GM12878 (cell line): ENCODE measurements around the gene KDELR1. TPM values are rescaled to one million over a fixed set of nuclear protein-coding genes. Genes with fewer than 3 reads are reported as not detected.

Source experiments
- CREM ChIP-seq: IDR thresholded peaks from 2 replicates; pipeline ENCODE4 v1.6.1; 2014; ENCODE audit warnings: antibody characterized with exemption, low read depth
- ESRRA ChIP-seq: IDR thresholded peaks from 2 replicates; pipeline ENCODE4 v1.6.1; 2012; ENCODE audit warnings: mild to moderate bottlenecking, low read length, improper control_type of control experiment
- ETV6 ChIP-seq, 2 experiments: fragments of 450-650 bp in 1 of 2; IDR thresholded peaks in 1 of 2; conservative IDR thresholded peaks in 1 of 2; 2 replicates each; pipeline ENCODE4 v1.6.1; 2014; ENCODE audit warnings: antibody characterized with exemption in 1 of 2, borderline replicate concordance in 1 of 2, low read depth in 1 of 2, mild to moderate bottlenecking in 1 of 2, moderate library complexity in 1 of 2
- FOXM1 ChIP-seq: IDR thresholded peaks from 2 replicates; pipeline ENCODE4 v1.6.1; 2012; ENCODE audit warnings: low read depth, mild to moderate bottlenecking, inconsistent platforms, low read length, moderate library complexity
- IKZF2 ChIP-seq, 2 experiments: fragments of 450-650 bp; IDR thresholded peaks; 2 replicates each; pipeline ENCODE4 v1.6.1; 2017; ENCODE audit warnings: mild to moderate bottlenecking in 2 of 2, moderate library complexity in 2 of 2
- KLF5 ChIP-seq: fragments of 450-650 bp; IDR thresholded peaks from 2 replicates; pipeline ENCODE4 v1.6.1; 2014; ENCODE audit warnings: mild to moderate bottlenecking; ENCODE audit not compliant: partially characterized antibody
- LARP7 ChIP-seq: fragments of 450-650 bp; IDR thresholded peaks from 2 replicates; pipeline ENCODE4 v1.6.1; 2017; ENCODE audit warnings: mild to moderate bottlenecking
- MLLT1 ChIP-seq: fragments of 450-650 bp; IDR thresholded peaks from 2 replicates; pipeline ENCODE4 v1.6.1; 2016; ENCODE audit warnings: mild to moderate bottlenecking
- MTA2 ChIP-seq: fragments of 450-650 bp; IDR thresholded peaks from 2 replicates; pipeline ENCODE4 v1.6.1; 2016; ENCODE audit warnings: low read depth, mild to moderate bottlenecking, moderate library complexity
- NBN ChIP-seq: fragments of 450-650 bp; IDR thresholded peaks from 2 replicates; pipeline ENCODE4 v1.6.1; 2016
- NR2C1 ChIP-seq: fragments of 450-650 bp; IDR thresholded peaks from 2 replicates; pipeline ENCODE4 v1.6.1; 2017; ENCODE audit warnings: antibody characterized with exemption, mild to moderate bottlenecking, moderate library complexity
- NR2C2 ChIP-seq: IDR thresholded peaks from 2 replicates; pipeline ENCODE4 v1.6.1; 2011; ENCODE audit warnings: borderline replicate concordance, low read depth; ENCODE audit not compliant: control insufficient read depth, insufficient read length
- NR2F1 ChIP-seq: fragments of 450-650 bp; conservative IDR thresholded peaks from 2 replicates; pipeline ENCODE4 v1.6.1; 2017; ENCODE audit warnings: mild to moderate bottlenecking
- PBX3 ChIP-seq: IDR thresholded peaks from 2 replicates; pipeline ENCODE4 v1.6.1; 2011; ENCODE audit warnings: mild to moderate bottlenecking, low read depth, low read length, moderate library complexity; ENCODE audit not compliant: insufficient replicate concordance
- PKNOX1 ChIP-seq: fragments of 450-650 bp; IDR thresholded peaks from 2 replicates; pipeline ENCODE4 v1.6.1; 2016; ENCODE audit warnings: mild to moderate bottlenecking
- POLR2AphosphoS2 ChIP-seq: IDR thresholded peaks from 2 replicates; pipeline ENCODE4 v1.6.1; 2011; ENCODE audit warnings: low read depth, mild to moderate bottlenecking, low read length, improper control_type of control experiment, moderate library complexity
- RFX5 ChIP-seq: IDR thresholded peaks from 2 replicates; pipeline ENCODE4 v1.6.1; 2011; ENCODE audit warnings: low read depth, low read length, improper control_type of control experiment
- SMAD1 ChIP-seq: fragments of 450-650 bp; IDR thresholded peaks from 2 replicates; pipeline ENCODE4 v1.6.1; 2018; ENCODE audit warnings: mild to moderate bottlenecking, low read depth; ENCODE audit not compliant: partially characterized antibody
- SMARCA5 ChIP-seq: fragments of 450-650 bp; IDR thresholded peaks from 2 replicates; pipeline ENCODE4 v1.6.1; 2017; ENCODE audit warnings: mild to moderate bottlenecking
- SREBF1 ChIP-seq: IDR thresholded peaks from 2 replicates; pipeline ENCODE4 v1.6.1; 2012; ENCODE audit warnings: mild to moderate bottlenecking, low read length
- STAT1 ChIP-seq: fragments of 450-650 bp; conservative IDR thresholded peaks from 2 replicates; pipeline ENCODE4 v1.6.1; 2014; ENCODE audit warnings: antibody characterized with exemption, mild to moderate bottlenecking
- STAT3 ChIP-seq: IDR thresholded peaks from 2 replicates; pipeline ENCODE4 v1.6.1; 2011; ENCODE audit warnings: low read depth, low read length, improper control_type of control experiment
- TCF3 ChIP-seq: IDR thresholded peaks from 2 replicates; pipeline ENCODE4 v1.6.1; 2012; ENCODE audit warnings: low read depth, mild to moderate bottlenecking, low read length, borderline replicate concordance; ENCODE audit not compliant: insufficient read depth
- YBX1 ChIP-seq: fragments of 450-650 bp; IDR thresholded peaks from 2 replicates; pipeline ENCODE4 v1.6.1; 2016; ENCODE audit warnings: antibody characterized with exemption
- ZNF384 ChIP-seq: IDR thresholded peaks from 2 replicates; pipeline ENCODE4 v1.6.1; 2012; ENCODE audit warnings: low read depth, mild to moderate bottlenecking, low read length, improper control_type of control experiment, borderline replicate concordance
- polyA plus RNA-seq, 11 experiments: library from polyadenylated mRNA; depleted of rRNA in 4 of 11; unstranded in 6 of 11; stranded (reverse) in 5 of 11; fragments of >200 nt; fragmentation: Nextera tagmentation in 4 of 11; fragmentation: Illumina TruSeq in 1 of 11; extraction: Ambion mirVana in 4 of 11; extraction: Trizol in 1 of 11; gene quantifications; 1 replicate in 1 of 11; 2 replicates in 10 of 11; pipeline versions ENCODE4 v1.2.1 to v1.2.3, GENCODE V29; 2011 to 2016; ENCODE audit warnings: inconsistent platforms in 2 of 11, missing spikeins in 2 of 11, low read depth in 1 of 11
- total RNA-seq, 4 experiments: library from RNA; depleted of rRNA in 3 of 4; stranded (reverse); fragments of >200 nt in 3 of 4; fragmentation: Illumina TruSeq in 1 of 4; extraction: Trizol in 1 of 4; gene quantifications; 2 replicates each; pipeline versions ENCODE4 v1.2.1 to v1.2.3, GENCODE V29; 2013 to 2021
- TF ChIP-seq, protein P1 (sequence below): fragments of 450-650 bp; conservative IDR thresholded peaks from 2 replicates; pipeline ENCODE4 v1.6.1; 2017; ENCODE audit warnings: mild to moderate bottlenecking, moderate library complexity
- TF ChIP-seq, protein P2 (sequence below): IDR thresholded peaks from 2 replicates; pipeline ENCODE4 v1.6.1; 2011; ENCODE audit warnings: low read depth, low read length, improper control_type of control experiment, borderline replicate concordance

KDELR1 gene
- total and polyA plus RNA-seq, 10 of the 15 experiments (the other 5 are each of a cell fraction or from before 2014, with no cell fraction given): 2.3 to 71.0 (median 45.2) TPM

- TF ChIP-seq, protein P1, sequence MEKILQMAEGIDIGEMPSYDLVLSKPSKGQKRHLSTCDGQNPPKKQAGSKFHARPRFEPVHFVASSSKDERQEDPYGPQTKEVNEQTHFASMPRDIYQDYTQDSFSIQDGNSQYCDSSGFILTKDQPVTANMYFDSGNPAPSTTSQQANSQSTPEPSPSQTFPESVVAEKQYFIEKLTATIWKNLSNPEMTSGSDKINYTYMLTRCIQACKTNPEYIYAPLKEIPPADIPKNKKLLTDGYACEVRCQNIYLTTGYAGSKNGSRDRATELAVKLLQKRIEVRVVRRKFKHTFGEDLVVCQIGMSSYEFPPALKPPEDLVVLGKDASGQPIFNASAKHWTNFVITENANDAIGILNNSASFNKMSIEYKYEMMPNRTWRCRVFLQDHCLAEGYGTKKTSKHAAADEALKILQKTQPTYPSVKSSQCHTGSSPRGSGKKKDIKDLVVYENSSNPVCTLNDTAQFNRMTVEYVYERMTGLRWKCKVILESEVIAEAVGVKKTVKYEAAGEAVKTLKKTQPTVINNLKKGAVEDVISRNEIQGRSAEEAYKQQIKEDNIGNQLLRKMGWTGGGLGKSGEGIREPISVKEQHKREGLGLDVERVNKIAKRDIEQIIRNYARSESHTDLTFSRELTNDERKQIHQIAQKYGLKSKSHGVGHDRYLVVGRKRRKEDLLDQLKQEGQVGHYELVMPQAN: peak; percentile 37; the same call in 1 of the 2 replicates
- TF ChIP-seq NBN: peak; percentile 63; the same call in 1 of the 2 replicates
- 0 out of 2 replicates have a peak, but pooled peaks have one; percentile 9 for TF ChIP-seq YBX1
- TF ChIP-seq SMAD1: peak; percentile 42
- no peak for TF ChIP-seq SREBF1
- no peak for TF ChIP-seq ESRRA
- TF ChIP-seq SMARCA5: peak; percentile 86
- no peak for TF ChIP-seq FOXM1
- peak; percentile 23; the same call in 1 of the 2 replicates for TF ChIP-seq MLLT1
- no peak for TF ChIP-seq CREM
- TF ChIP-seq POLR2AphosphoS2: 0 out of 2 replicates have a peak, but pooled peaks have one; percentile 28
- TF ChIP-seq, protein P2, sequence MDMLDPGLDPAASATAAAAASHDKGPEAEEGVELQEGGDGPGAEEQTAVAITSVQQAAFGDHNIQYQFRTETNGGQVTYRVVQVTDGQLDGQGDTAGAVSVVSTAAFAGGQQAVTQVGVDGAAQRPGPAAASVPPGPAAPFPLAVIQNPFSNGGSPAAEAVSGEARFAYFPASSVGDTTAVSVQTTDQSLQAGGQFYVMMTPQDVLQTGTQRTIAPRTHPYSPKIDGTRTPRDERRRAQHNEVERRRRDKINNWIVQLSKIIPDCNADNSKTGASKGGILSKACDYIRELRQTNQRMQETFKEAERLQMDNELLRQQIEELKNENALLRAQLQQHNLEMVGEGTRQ: no peak
- no peak for TF ChIP-seq STAT1
- peak; percentile 84 for TF ChIP-seq NR2C1
- no peak for TF ChIP-seq KLF5
- no peak for TF ChIP-seq STAT3
- TF ChIP-seq PKNOX1: no peak
- TF ChIP-seq RFX5: no peak
- TF ChIP-seq NR2F1: peak; percentile 97
- no peak for TF ChIP-seq IKZF2 (IDR thresholded peaks at IDR 0.05)
- no peak for TF ChIP-seq ETV6 (conservative IDR thresholded peaks at IDR 0.05 in 1 of 2, IDR thresholded peaks at IDR 0.05 in 1 of 2; ENCODE audit: borderline replicate concordance in 1 of 2, low read depth in 1 of 2)
- TF ChIP-seq LARP7: peak; percentile 72; the same call in 1 of the 2 replicates
- TF ChIP-seq TCF3: no peak
- TF ChIP-seq MTA2: peak; percentile 34; the same call in 1 of the 2 replicates
- peak; percentile 60 for TF ChIP-seq NR2C2
- no peak for TF ChIP-seq ZNF384
- TF ChIP-seq PBX3: no peak
Measured at GRCh38 chr19:48363500-48363809, 27.9 kb downstream of the KDELR1 start (continued).
